Stimulated activated naive CD8-positive, alpha-beta T cell treated with anti-CD3 and anti-CD28 coated beads, Interleukin-15, amount 100 ng/mL, for 72 hours (primary cell): ENCODE results near the gene MBNL1.
A peak's percentile ranks its signal among the peaks of the same experiment; 100 is the strongest.
"Not testable (repeated sequence)": the region's sequence is repeated elsewhere in the genome, so short reads cannot be mapped to it uniquely, and the experiment has no call there.

Source experiments
- ATAC-seq: fragments of 150-1000 bp; cut with Tn5 transposase; 2 replicates; pipeline ENCODE4 v1.10.0; 2021; ENCODE audit warnings: mild to moderate bottlenecking, moderate library complexity
- DNase-seq, 2 donors: peaks; one replicate each; pipeline ENCODE4 v3.0.0; 2021 to 2022
- H3K27ac Mint-ChIP-seq, 2 donors: one replicate each; pipeline ENCODE4 v1.8.0; 2022; ENCODE audit warnings: mild to moderate bottlenecking in 2 of 2, mixed read lengths in 2 of 2, moderate library complexity in 2 of 2
- H3K27me3 Mint-ChIP-seq: one replicate; pipeline ENCODE4 v1.8.0; 2022; ENCODE audit warnings: mixed read lengths
- H3K4me1 Mint-ChIP-seq: one replicate; pipeline ENCODE4 v1.8.0; 2022; ENCODE audit warnings: mild to moderate bottlenecking, mixed read lengths
- H3K4me3 Mint-ChIP-seq, 2 donors: one replicate each; pipeline ENCODE4 v1.8.0; 2022; ENCODE audit warnings: mild to moderate bottlenecking in 2 of 2, mixed read lengths in 2 of 2, moderate library complexity in 1 of 2
- H3K9me3 Mint-ChIP-seq, 2 donors: one replicate each; pipeline ENCODE4 v1.8.0; 2022; ENCODE audit warnings: mixed read lengths in 2 of 2

MBNL1 gene

GRCh38 chr3:152440243-152440642 lies 171.5 kb downstream of the MBNL1 start:
- H3K4me3 Mint-ChIP-seq, H3K27ac Mint-ChIP-seq, H3K27me3 Mint-ChIP-seq, ATAC-seq, DNase-seq, H3K9me3 Mint-ChIP-seq: not testable (repeated sequence)
- peaks cover 73% of the 10 kb centered on the region for H3K4me1 Mint-ChIP-seq

- peak; percentile 58 for ATAC-seq
- no peaks in the 10 kb centered on the region for H3K9me3 Mint-ChIP-seq
- DNase-seq: no peak
- no peak overlapping the region for H3K4me3 Mint-ChIP-seq
- peak overlapping the region in 1 of 2 donors; percentile 55 for H3K27ac Mint-ChIP-seq
- H3K27me3 Mint-ChIP-seq: no peaks in the 10 kb centered on the region
- H3K4me1 Mint-ChIP-seq: peaks cover 74% of the 10 kb centered on the region
Observed at GRCh38 chr3:152443212-152444023, 174.7 kb downstream of the MBNL1 start.

GRCh38 chr3:152444029-152444641 lies 175.4 kb downstream of the MBNL1 start:
- no peak overlapping the region for H3K4me3 Mint-ChIP-seq
- H3K9me3 Mint-ChIP-seq: no peaks in the 10 kb centered on the region
- no peak for ATAC-seq
- no peaks in the 10 kb centered on the region for H3K27me3 Mint-ChIP-seq
- no peak for DNase-seq
- no peak overlapping the region for H3K27ac Mint-ChIP-seq
- H3K4me1 Mint-ChIP-seq: peaks cover 67% of the 10 kb centered on the region

GRCh38 chr3:152445212-152445611 lies 176.5 kb downstream of the MBNL1 start:
- ATAC-seq (no peak), DNase-seq (no peak)
- peak overlapping the region in 1 of 2 donors; percentile 10 for H3K27ac Mint-ChIP-seq
- H3K27me3 Mint-ChIP-seq: no peaks in the 10 kb centered on the region
- H3K4me1 Mint-ChIP-seq: peaks cover 56% of the 10 kb centered on the region
- H3K4me3 Mint-ChIP-seq: no peak overlapping the region
- no peaks in the 10 kb centered on the region for H3K9me3 Mint-ChIP-seq

GRCh38 chr3:152446495-152446894 lies 177.8 kb downstream of the MBNL1 start:
- ATAC-seq: no peak
- Mint-ChIP-seq H3K4me3 (no peak overlapping the region), H3K27me3 (no peaks in the 10 kb centered on the region), H3K27ac (peak overlapping the region in 1 of 2 donors; percentile 59), H3K4me1 (peaks cover 60% of the 10 kb centered on the region), H3K9me3 (no peaks in the 10 kb centered on the region)
- no peak for DNase-seq

- Mint-ChIP-seq H3K4me3 (peak overlapping the region in 1 of 2 donors; percentile 52), H3K4me1 (peaks cover 59% of the 10 kb centered on the region), H3K27me3 (no peaks in the 10 kb centered on the region), H3K9me3 (no peaks in the 10 kb centered on the region), H3K27ac (peak overlapping the region; percentile 5 to 80)
- DNase-seq: no peak
- no peak for ATAC-seq
Observed at GRCh38 chr3:152447511-152447910, 178.8 kb downstream of the MBNL1 start.

GRCh38 chr3:152448091-152448490 lies 179.4 kb downstream of the MBNL1 start:
- Mint-ChIP-seq H3K4me1 (peaks cover 58% of the 10 kb centered on the region), H3K4me3 (no peak overlapping the region), H3K27me3 (no peaks in the 10 kb centered on the region), H3K27ac (peak overlapping the region; percentile 31 to 46), H3K9me3 (no peaks in the 10 kb centered on the region)
- DNase-seq (no peak), ATAC-seq (no peak)

- no peak for DNase-seq
- Mint-ChIP-seq H3K4me1 (peaks cover 30% of the 10 kb centered on the region), H3K4me3 (no peak overlapping the region)
Observed at GRCh38 chr3:152452318-152452717, 183.6 kb downstream of the MBNL1 start.

GRCh38 chr3:152454076-152454875 lies 185.5 kb downstream of the MBNL1 start:
- ATAC-seq: no peak
- Mint-ChIP-seq H3K4me3 (no peak overlapping the region), H3K27me3 (no peaks in the 10 kb centered on the region), H3K9me3 (no peaks in the 10 kb centered on the region), H3K27ac (peak overlapping the region in 1 of 2 donors; percentile 89), H3K4me1 (peaks cover 41% of the 10 kb centered on the region)
- no peak for DNase-seq

More at GRCh38 chr3:152452318-152452717, 183.6 kb downstream of the MBNL1 start:
- Mint-ChIP-seq H3K27me3 (no peaks in the 10 kb centered on the region), H3K9me3 (no peaks in the 10 kb centered on the region), H3K27ac (peak overlapping the region in 1 of 2 donors; percentile 69)
- ATAC-seq: peak; percentile 20

- Mint-ChIP-seq H3K4me3 (no peak overlapping the region), H3K9me3 (no peaks in the 10 kb centered on the region), H3K27me3 (no peaks in the 10 kb centered on the region), H3K4me1 (peaks cover 44% of the 10 kb centered on the region), H3K27ac (peak overlapping the region; percentile 48 to 88)
- DNase-seq (no peak), ATAC-seq (no peak)
Observed at GRCh38 chr3:152455989-152456388, 187.3 kb downstream of the MBNL1 start.

GRCh38 chr3:152457500-152458375 lies 189.0 kb downstream of the MBNL1 start:
- Mint-ChIP-seq H3K27ac (no peak overlapping the region), H3K27me3 (no peaks in the 10 kb centered on the region), H3K4me3 (no peak overlapping the region)

GRCh38 chr3:152458376-152459117 lies 189.8 kb downstream of the MBNL1 start:
- ATAC-seq: no peak
- H3K4me1 Mint-ChIP-seq: peaks cover 31% of the 10 kb centered on the region
- peak overlapping the region; percentile 22 to 61 for H3K27ac Mint-ChIP-seq

More at GRCh38 chr3:152457500-152458375, 189.0 kb downstream of the MBNL1 start:
- DNase-seq (no peak), ATAC-seq (no peak)
- H3K9me3 Mint-ChIP-seq: no peaks in the 10 kb centered on the region
- peaks cover 33% of the 10 kb centered on the region for H3K4me1 Mint-ChIP-seq

GRCh38 chr3:152459118-152459515 lies 190.4 kb downstream of the MBNL1 start:
- Mint-ChIP-seq H3K4me1 (peaks cover 31% of the 10 kb centered on the region), H3K4me3 (no peak overlapping the region), H3K27me3 (no peaks in the 10 kb centered on the region), H3K27ac (no peak overlapping the region), H3K9me3 (no peaks in the 10 kb centered on the region)
- no peak for ATAC-seq
- no peak for DNase-seq

More at GRCh38 chr3:152458376-152459117, 189.8 kb downstream of the MBNL1 start:
- Mint-ChIP-seq H3K4me3 (no peak overlapping the region), H3K27me3 (no peaks in the 10 kb centered on the region), H3K9me3 (no peaks in the 10 kb centered on the region)
- DNase-seq: no peak

GRCh38 chr3:152459572-152459971 lies 190.8 kb downstream of the MBNL1 start:
- H3K27ac Mint-ChIP-seq: no peak overlapping the region
- no peak overlapping the region for H3K4me3 Mint-ChIP-seq
- peaks cover 31% of the 10 kb centered on the region for H3K4me1 Mint-ChIP-seq
- H3K9me3 Mint-ChIP-seq: no peaks in the 10 kb centered on the region
- no peaks in the 10 kb centered on the region for H3K27me3 Mint-ChIP-seq
- DNase-seq (no peak), ATAC-seq (no peak)
